ENCODE measurements around the gene NDST4. TPM values are rescaled to one million over a fixed set of nuclear protein-coding genes. Genes with fewer than 3 reads are reported as not detected.

NDST4 gene
- total and polyA plus RNA-seq, 2 of the 13 experiments (the other 11 are each of a cell fraction or from before 2014, with no cell fraction given) = not detected

GRCh38 chr4:114866901-114867670 is 246.3 kb downstream of the NDST4 start:
- DNase-seq (ENCODE audit: low spot score) (no peak), FAIRE-seq (no peak), ATAC-seq (no peak)
- H2AFZ ChIP-seq (ENCODE audit: low read length) = no peak overlapping the region
- in situ Hi-C loops (cut with HindIII; ENCODE audit: extremely low pct_ligation_motif_present, low pct_unique_long_range_greater_than_20kb) (no loop called here), intact Hi-C loops (cut with micrococcal nuclease; ENCODE audit: unreplicated experiment) (no loop called here)
- ChIA-PET CTCF (ENCODE audit: low intra/inter-chr PET ratio, low total read pairs) (no interaction called here), POLR2A (no interaction called here)
- H3K4me2 ChIP-seq (ENCODE audit: low read depth, low read length) = no peak overlapping the region
- H3K36me3 ChIP-seq (replicated peaks in 1 of 2; ENCODE audit: control insufficient read depth in 1 of 2, insufficient read depth in 2 of 2, low read length in 2 of 2) = no peaks in the 10 kb centered on the region
- H3K4me1 ChIP-seq (ENCODE audit: insufficient read depth, low read length) = no peaks in the 10 kb centered on the region
- H3K9ac ChIP-seq (ENCODE audit: insufficient read depth, low read depth, low read length) = no peak overlapping the region
- H3K27ac ChIP-seq (ENCODE audit: extremely low read length, insufficient read depth, low read length) = no peak overlapping the region
- BruUV-seq (replicated peaks) = no TSS peak
- no peaks in the 10 kb centered on the region for H4K20me1 ChIP-seq (ENCODE audit: insufficient read depth, low read length)
- no peaks in the 10 kb centered on the region for H3K9me3 ChIP-seq (ENCODE audit: low read length)
- no peak overlapping the region for H3K4me3 ChIP-seq (replicated peaks in 1 of 3; ENCODE audit: insufficient read depth in 1 of 3, low read depth in 2 of 3, low read length in 3 of 3)
- no peaks in the 10 kb centered on the region for H3K27me3 ChIP-seq (ENCODE audit: control insufficient read depth in 1 of 2, insufficient read depth in 2 of 2, low read length in 2 of 2)
- no peaks in the 10 kb centered on the region for H3K79me2 ChIP-seq (ENCODE audit: insufficient read depth, low read length)
- WGBS (ENCODE audit: low lambda C conversion rate) = 0% methylated on average over 2 of the region's 2 CpGs
- no peak for TF ChIP-seq ZNF775 (CRISPR knock-in tag; IDR thresholded peaks at IDR 0.05; ENCODE audit: borderline replicate concordance)
- no peak for TF ChIP-seq CERS6 (CRISPR knock-in tag; IDR thresholded peaks at IDR 0.05)
- no peak for TF ChIP-seq KLF9 (CRISPR knock-in tag; IDR thresholded peaks at IDR 0.05; ENCODE audit: low read depth)
- TF ChIP-seq ZBED4 (CRISPR knock-in tag; IDR thresholded peaks at IDR 0.05; ENCODE audit: borderline replicate concordance) = no peak
- no peak for TF ChIP-seq ZNF224 (CRISPR knock-in tag; IDR thresholded peaks at IDR 0.05)
- no peak for TF ChIP-seq ZNF709 (CRISPR knock-in tag; IDR thresholded peaks at IDR 0.05)
- no peak for TF ChIP-seq ZBTB4 (CRISPR knock-in tag; IDR thresholded peaks at IDR 0.05; ENCODE audit: borderline replicate concordance)
- TF ChIP-seq PAF1 (CRISPR knock-in tag; IDR thresholded peaks at IDR 0.05) = no peak
- TF ChIP-seq ZNF703 (CRISPR knock-in tag; IDR thresholded peaks at IDR 0.05; ENCODE audit: borderline replicate concordance) = no peak
